Stimulated activated CD4-positive, alpha-beta T cell treated with anti-CD3 and anti-CD28 coated beads, Interleukin-15, amount 100 ng/mL, for 48 hours (primary cell): ENCODE measurements around the gene NDUFS1.
"Not testable (repeated sequence)": the region's sequence is repeated elsewhere in the genome, so short reads cannot be mapped to it uniquely, and the experiment has no call there.

Experiments
- DNase-seq, 2 donors: peaks; one replicate each; pipeline ENCODE4 v3.0.0-alpha.2; 2020; ENCODE audit warnings: low read depth in 2 of 2

The NDUFS1 gene

GRCh38 chr2:206163251-206163880, 4.1 kb upstream of the NDUFS1 start:
- DNase-seq = no peak

GRCh38 chr2:206162401-206162800, 3.2 kb upstream of the NDUFS1 start:
- DNase-seq = not testable (repeated sequence)

GRCh38 chr2:206160807-206161179, 1.5 kb upstream of the NDUFS1 start:
- no peak for DNase-seq

- no peak for DNase-seq
These were observed 1.0 kb upstream of the NDUFS1 start for GRCh38 chr2:206160125-206160806.

GRCh38 chr2:206158563-206159345, 490 bp downstream of the NDUFS1 start:
- DNase-seq = no peak

- DNase-seq = not testable (repeated sequence)
These were observed 2.2 kb downstream of the NDUFS1 start for GRCh38 chr2:206157014-206157413.

- DNase-seq = no peak
These were observed 5.0 kb downstream of the NDUFS1 start for GRCh38 chr2:206154197-206154596.

GRCh38 chr2:206150631-206151030, 8.6 kb downstream of the NDUFS1 start:
- no peak for DNase-seq

GRCh38 chr2:206150168-206150567, 9.1 kb downstream of the NDUFS1 start:
- DNase-seq = no peak

GRCh38 chr2:206149330-206149729, 9.9 kb downstream of the NDUFS1 start:
- DNase-seq = no peak

- DNase-seq = no peak
These were observed 13.6 kb downstream of the NDUFS1 start for GRCh38 chr2:206145665-206146064.

GRCh38 chr2:206144383-206144782, 14.9 kb downstream of the NDUFS1 start:
- DNase-seq = no peak

- no peak for DNase-seq
These were observed 15.8 kb downstream of the NDUFS1 start for GRCh38 chr2:206143451-206143850.

GRCh38 chr2:206127656-206128055, 31.6 kb downstream of the NDUFS1 start:
- DNase-seq = no peak

- DNase-seq = no peak
These were observed 33.3 kb downstream of the NDUFS1 start for GRCh38 chr2:206125901-206126300.

- DNase-seq = not testable (repeated sequence)
These were observed 36.7 kb downstream of the NDUFS1 start for GRCh38 chr2:206122569-206122968.

- no peak for DNase-seq
These were observed 43.0 kb downstream of the NDUFS1 start for GRCh38 chr2:206116278-206116677.

- no peak for DNase-seq
These were observed 44.1 kb downstream of the NDUFS1 start for GRCh38 chr2:206115026-206115578.

GRCh38 chr2:206112846-206113547, 46.2 kb downstream of the NDUFS1 start:
- no peak for DNase-seq

- no peak for DNase-seq
These were observed 47.1 kb downstream of the NDUFS1 start for GRCh38 chr2:206112108-206112507.

- DNase-seq = no peak
These were observed 50.5 kb downstream of the NDUFS1 start for GRCh38 chr2:206108713-206109112.

GRCh38 chr2:206105541-206105940, 53.7 kb downstream of the NDUFS1 start:
- no peak for DNase-seq
